ENCODE results near the gene CCSER1.

The CCSER1 gene

DNA sequence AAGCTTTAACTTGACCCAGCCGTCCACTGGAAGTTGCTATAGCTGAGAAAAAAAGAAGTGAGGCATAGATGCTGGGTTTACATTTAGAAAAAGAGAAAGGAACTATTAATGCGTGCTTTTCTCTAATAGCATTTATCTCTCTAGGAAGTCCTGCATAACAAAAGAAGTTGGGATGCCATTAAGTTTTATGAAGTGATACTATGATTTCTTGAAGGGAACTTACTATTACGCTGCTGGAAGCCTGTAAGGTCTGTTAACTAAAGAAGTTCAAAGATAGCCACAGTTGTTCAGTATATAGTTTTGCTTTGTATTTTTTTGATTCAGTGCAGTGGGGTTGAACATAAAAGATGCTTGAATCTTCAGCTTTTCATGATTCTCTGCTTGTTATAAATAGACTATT, 203.4 kb downstream of the CCSER1 start:
- no peaks in the 10 kb centered on the region for H3K36me3 ChIP-seq
- H3K4me3 ChIP-seq (ENCODE audit: low read depth, low read length) = no peak overlapping the region
- TF ChIP-seq, protein P1, sequence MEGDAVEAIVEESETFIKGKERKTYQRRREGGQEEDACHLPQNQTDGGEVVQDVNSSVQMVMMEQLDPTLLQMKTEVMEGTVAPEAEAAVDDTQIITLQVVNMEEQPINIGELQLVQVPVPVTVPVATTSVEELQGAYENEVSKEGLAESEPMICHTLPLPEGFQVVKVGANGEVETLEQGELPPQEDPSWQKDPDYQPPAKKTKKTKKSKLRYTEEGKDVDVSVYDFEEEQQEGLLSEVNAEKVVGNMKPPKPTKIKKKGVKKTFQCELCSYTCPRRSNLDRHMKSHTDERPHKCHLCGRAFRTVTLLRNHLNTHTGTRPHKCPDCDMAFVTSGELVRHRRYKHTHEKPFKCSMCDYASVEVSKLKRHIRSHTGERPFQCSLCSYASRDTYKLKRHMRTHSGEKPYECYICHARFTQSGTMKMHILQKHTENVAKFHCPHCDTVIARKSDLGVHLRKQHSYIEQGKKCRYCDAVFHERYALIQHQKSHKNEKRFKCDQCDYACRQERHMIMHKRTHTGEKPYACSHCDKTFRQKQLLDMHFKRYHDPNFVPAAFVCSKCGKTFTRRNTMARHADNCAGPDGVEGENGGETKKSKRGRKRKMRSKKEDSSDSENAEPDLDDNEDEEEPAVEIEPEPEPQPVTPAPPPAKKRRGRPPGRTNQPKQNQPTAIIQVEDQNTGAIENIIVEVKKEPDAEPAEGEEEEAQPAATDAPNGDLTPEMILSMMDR (IDR thresholded peaks at IDR 0.05; ENCODE audit: low read depth, low read length) = no peak
- DNase-seq = no peak
- no peak overlapping the region for H3K27ac ChIP-seq
- no peaks in the 10 kb centered on the region for H3K27me3 ChIP-seq (ENCODE audit: insufficient read depth, low read depth, severe bottlenecking)
- no peaks in the 10 kb centered on the region for H3K9me3 ChIP-seq (ENCODE audit: severe bottlenecking)

DNA sequence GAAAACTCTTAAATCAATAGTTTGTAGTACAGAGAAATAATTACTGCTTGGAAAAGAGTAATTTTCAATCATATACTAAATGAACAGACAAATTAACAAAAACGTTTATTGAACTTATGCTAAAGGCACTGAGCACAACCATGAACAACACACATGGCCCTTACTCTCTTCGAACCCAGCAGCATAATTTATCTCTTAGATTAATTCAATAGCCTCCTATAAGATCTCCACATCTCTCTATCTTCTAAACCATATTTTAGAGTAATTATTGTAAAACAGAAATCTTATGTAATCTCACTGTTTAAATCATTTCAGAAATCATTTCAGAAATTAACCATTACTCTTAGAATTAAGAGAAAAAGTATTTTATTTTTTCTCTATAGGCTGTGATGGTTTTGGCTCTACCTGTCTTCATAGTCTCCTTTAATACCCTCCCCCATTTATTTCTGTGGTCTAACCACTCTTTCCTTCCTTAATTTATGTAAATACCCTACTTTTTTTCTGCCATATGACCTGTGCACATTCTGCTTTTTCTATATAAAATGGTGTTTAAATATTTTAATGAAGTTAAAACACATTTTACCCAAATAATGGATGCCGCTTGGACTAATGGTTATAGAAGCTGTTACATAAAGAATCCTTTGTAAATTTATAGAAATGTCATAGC, 218.5 kb downstream of the CCSER1 start:
- Histone ChIP-seq H3K27ac (no peak overlapping the region), H3K27me3 (ENCODE audit: insufficient read depth, low read depth, severe bottlenecking) (no peaks in the 10 kb centered on the region), H3K4me3 (ENCODE audit: low read depth, low read length) (no peak overlapping the region), H3K36me3 (no peaks in the 10 kb centered on the region), H3K9me3 (ENCODE audit: severe bottlenecking) (no peaks in the 10 kb centered on the region)
- DNase-seq = no peak
- TF ChIP-seq, protein P1 (IDR thresholded peaks at IDR 0.05; ENCODE audit: low read depth, low read length) = no peak

DNA sequence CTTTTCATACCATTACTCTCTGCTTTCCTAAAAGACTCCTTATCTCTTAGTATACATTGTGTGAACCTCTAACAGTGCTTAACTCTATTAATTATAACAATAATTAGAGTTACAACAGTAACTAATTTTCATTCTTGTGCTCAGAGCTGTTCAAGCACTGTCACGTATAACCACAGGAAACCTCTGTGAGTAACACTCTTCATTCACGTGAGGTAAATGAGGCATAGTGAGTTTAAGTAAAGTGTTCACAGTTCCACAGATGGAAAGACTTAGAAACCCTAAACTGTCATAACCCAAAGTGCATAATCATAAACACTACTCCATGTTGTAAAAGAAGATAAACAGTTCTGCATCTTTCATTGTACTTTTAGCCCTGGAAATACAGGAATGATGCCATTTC, 222.4 kb downstream of the CCSER1 start:
- H3K4me3 ChIP-seq (ENCODE audit: low read depth, low read length) = no peak overlapping the region
- no peak for DNase-seq
- TF ChIP-seq, protein P1 (IDR thresholded peaks at IDR 0.05; ENCODE audit: low read depth, low read length) = no peak
- no peak overlapping the region for H3K27ac ChIP-seq
- no peaks in the 10 kb centered on the region for H3K9me3 ChIP-seq (ENCODE audit: severe bottlenecking)
- no peaks in the 10 kb centered on the region for H3K36me3 ChIP-seq
- no peaks in the 10 kb centered on the region for H3K27me3 ChIP-seq (ENCODE audit: insufficient read depth, low read depth, severe bottlenecking)

DNA sequence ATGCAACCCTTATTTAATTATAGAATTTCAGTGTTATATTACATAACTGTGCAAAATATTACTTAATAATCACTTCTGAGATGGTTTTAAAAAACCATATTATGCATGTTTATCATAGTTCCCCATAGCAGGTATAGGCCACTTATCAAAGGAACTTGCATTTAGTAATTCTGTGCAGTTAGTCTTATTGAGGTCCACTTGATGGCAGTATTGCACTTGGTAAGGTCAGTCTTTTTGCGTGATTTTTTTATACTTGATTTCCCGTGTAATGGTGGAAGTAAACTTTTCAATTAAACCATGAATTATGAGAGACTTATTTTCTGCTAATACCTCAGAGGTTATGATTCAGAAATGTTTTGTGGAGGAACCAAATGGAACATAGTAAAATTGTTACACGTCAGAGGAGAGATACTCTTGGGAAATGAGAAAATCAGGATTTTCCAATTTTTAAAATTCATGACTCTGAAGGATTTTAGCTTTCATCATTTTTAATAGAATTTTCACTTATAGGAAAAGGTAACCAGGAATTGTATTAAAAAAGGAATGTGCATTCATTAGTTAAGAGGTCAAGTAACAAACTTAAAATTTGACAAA, 230.0 kb downstream of the CCSER1 start:
- H3K9me3 ChIP-seq (ENCODE audit: severe bottlenecking) = no peaks in the 10 kb centered on the region
- no peak overlapping the region for H3K4me3 ChIP-seq (ENCODE audit: low read depth, low read length)
- TF ChIP-seq, protein P1 (IDR thresholded peaks at IDR 0.05; ENCODE audit: low read depth, low read length) = peak; percentile 50
- DNase-seq = no peak
- no peak overlapping the region for H3K27ac ChIP-seq
- no peaks in the 10 kb centered on the region for H3K36me3 ChIP-seq
- H3K27me3 ChIP-seq (ENCODE audit: insufficient read depth, low read depth, severe bottlenecking) = no peaks in the 10 kb centered on the region

DNA sequence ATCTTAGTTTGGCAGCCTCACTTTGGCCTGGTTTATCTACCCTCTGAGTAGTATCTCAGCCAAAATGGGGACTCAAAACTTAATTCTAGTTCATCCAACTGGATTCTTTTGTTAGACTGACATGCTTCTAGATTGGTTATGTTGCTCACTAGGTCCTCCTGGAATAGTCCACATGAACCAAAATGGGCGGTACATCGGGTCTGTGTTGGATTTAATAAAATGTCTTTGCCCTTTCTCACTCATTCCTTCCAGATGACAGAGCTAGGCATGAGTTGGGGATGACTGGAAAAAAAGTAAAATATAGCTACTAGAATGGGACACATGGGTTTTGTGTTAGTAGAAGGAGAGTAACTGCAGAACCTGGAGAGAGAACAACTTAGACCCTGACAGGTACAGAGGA, 247.9 kb downstream of the CCSER1 start:
- no peak overlapping the region for H3K27ac ChIP-seq
- DNase-seq = no peak
- TF ChIP-seq, protein P1 (IDR thresholded peaks at IDR 0.05; ENCODE audit: low read depth, low read length) = no peak
- H3K4me3 ChIP-seq (ENCODE audit: low read depth, low read length) = no peak overlapping the region
- no peaks in the 10 kb centered on the region for H3K9me3 ChIP-seq (ENCODE audit: severe bottlenecking)
- no peaks in the 10 kb centered on the region for H3K36me3 ChIP-seq
- no peaks in the 10 kb centered on the region for H3K27me3 ChIP-seq (ENCODE audit: insufficient read depth, low read depth, severe bottlenecking)

DNA sequence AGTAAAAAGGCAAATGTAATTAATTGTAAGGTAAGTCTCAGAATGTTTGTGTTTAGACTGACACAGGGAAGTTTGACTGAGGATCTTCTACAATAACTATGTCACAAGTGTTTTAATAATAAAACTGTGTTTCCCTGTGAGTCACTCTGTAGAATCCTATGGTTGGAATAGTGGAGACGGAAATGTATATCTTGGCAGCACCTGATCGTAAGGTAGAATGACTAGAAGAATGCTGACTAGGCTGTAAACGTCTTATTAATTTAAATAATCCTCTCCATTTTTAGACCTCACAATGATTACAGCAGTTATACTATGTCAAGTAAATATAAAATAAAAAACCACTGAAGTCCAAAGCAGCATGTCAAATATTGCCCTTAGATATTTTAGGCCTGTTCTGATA, 266.0 kb downstream of the CCSER1 start:
- TF ChIP-seq, protein P1 (IDR thresholded peaks at IDR 0.05; ENCODE audit: low read depth, low read length) = no peak
- no peaks in the 10 kb centered on the region for H3K9me3 ChIP-seq (ENCODE audit: severe bottlenecking)
- H3K27me3 ChIP-seq (ENCODE audit: insufficient read depth, low read depth, severe bottlenecking) = no peaks in the 10 kb centered on the region
- no peaks in the 10 kb centered on the region for H3K36me3 ChIP-seq
- DNase-seq = no peak
- H3K27ac ChIP-seq = no peak overlapping the region
- H3K4me3 ChIP-seq (ENCODE audit: low read depth, low read length) = no peak overlapping the region

Data from WERI-Rb-1 (cell line).